Measurements from ENCODE around the gene PIEZO1. TPM values are rescaled to one million over a fixed set of nuclear protein-coding genes. Genes with fewer than 3 reads are reported as not detected.

Gene PIEZO1
- total RNA-seq, 1 experiment from 2014 or later, result 71.1 TPM

GRCh38 chr16:88721236-88721635, 63.8 kb downstream of the PIEZO1 start:
- Histone ChIP-seq H3K9me3 (ENCODE audit: control insufficient read depth, low read depth, low read length) (no peaks in the 10 kb centered on the region), H3K56ac (ENCODE audit: insufficient read length, low read depth, low read length) (no peak overlapping the region), H3K4ac (ENCODE audit: low read depth, low read length) (no peak overlapping the region), H4K91ac (ENCODE audit: insufficient read length, low read depth, low read length) (no peak overlapping the region), H3T11ph (ENCODE audit: low read length) (no peak overlapping the region), H2BK15ac (ENCODE audit: low read depth, low read length) (no peak overlapping the region), H3K18ac (ENCODE audit: insufficient read length, low read depth, low read length) (no peak overlapping the region), H2BK12ac (ENCODE audit: insufficient read length, low read depth, low read length) (no peak overlapping the region), H3K79me1 (ENCODE audit: insufficient read depth, low read depth, low read length, poor library complexity, severe bottlenecking) (no peaks in the 10 kb centered on the region), H3K79me2 (ENCODE audit: insufficient read depth, low read length) (no peaks in the 10 kb centered on the region), H4K20me1 (ENCODE audit: control insufficient read depth, insufficient read depth, insufficient read length) (no peaks in the 10 kb centered on the region), H2BK5ac (ENCODE audit: insufficient read length, low read length) (no peak overlapping the region), H3K14ac (ENCODE audit: insufficient read depth, low read length) (no peak overlapping the region), H3K27me3 (ENCODE audit: insufficient read depth, low read length) (no peaks in the 10 kb centered on the region), H3K23me2 (ENCODE audit: insufficient read length, low read depth, low read length, poor library complexity, severe bottlenecking) (no peaks in the 10 kb centered on the region), H2BK20ac (ENCODE audit: low read depth, low read length, poor library complexity, severe bottlenecking) (no peak overlapping the region), H3K9ac (ENCODE audit: extremely low read depth, insufficient read length, low read length) (no peak overlapping the region), H3K27ac (ENCODE audit: insufficient read length, low read depth, low read length) (no peak overlapping the region), H2AK5ac (ENCODE audit: insufficient read length, low read length) (no peak overlapping the region), H4K5ac (ENCODE audit: insufficient read length, low read depth, low read length) (no peak overlapping the region), H4K8ac (replicated peaks; ENCODE audit: insufficient read length, low read depth, low read length) (no peak overlapping the region), H2BK120ac (ENCODE audit: low read depth, low read length, poor library complexity, severe bottlenecking) (no peak overlapping the region), H3K4me2 (ENCODE audit: insufficient read depth, insufficient read length, low read length) (no peak overlapping the region), H3K23ac (ENCODE audit: insufficient read length, low read depth, low read length) (no peak overlapping the region), H3K4me1 (ENCODE audit: insufficient read depth, low read length) (no peaks in the 10 kb centered on the region), H2AFZ (ENCODE audit: low read length) (no peak overlapping the region)
- H3K36me3 Mint-ChIP-seq (ENCODE audit: insufficient read depth in 1 of 3, low read depth in 3 of 3), result peaks cover 12 to 43% (median 41%) of the 10 kb centered on the region in 3 experiments; a peak in 6 of 7 replicates
- no CpG with 5 or more reads among the region's 17 CpGs for WGBS (ENCODE audit: extremely low coverage, insufficient read length, low lambda C conversion rate)
- no peak overlapping the region for H3K4me3 Mint-ChIP-seq
- H3K27me3 Mint-ChIP-seq (ENCODE audit: low read depth), result no peaks in the 10 kb centered on the region
- no peak for DNase-seq
- no peak overlapping the region for H3K27ac Mint-ChIP-seq
- no peaks in the 10 kb centered on the region for H3K9me3 Mint-ChIP-seq
- no peak for TF ChIP-seq CTCF (conservative IDR thresholded peaks at IDR 0.05)
- no peaks in the 10 kb centered on the region for H3K4me1 Mint-ChIP-seq
